ENCODE data around the gene TMC2. TPM values are rescaled to one million over a fixed set of nuclear protein-coding genes. Genes with fewer than 3 reads are reported as not detected.

TMC2 gene
- total RNA-seq, 1 experiment from 2014 or later, result not detected

DNA sequence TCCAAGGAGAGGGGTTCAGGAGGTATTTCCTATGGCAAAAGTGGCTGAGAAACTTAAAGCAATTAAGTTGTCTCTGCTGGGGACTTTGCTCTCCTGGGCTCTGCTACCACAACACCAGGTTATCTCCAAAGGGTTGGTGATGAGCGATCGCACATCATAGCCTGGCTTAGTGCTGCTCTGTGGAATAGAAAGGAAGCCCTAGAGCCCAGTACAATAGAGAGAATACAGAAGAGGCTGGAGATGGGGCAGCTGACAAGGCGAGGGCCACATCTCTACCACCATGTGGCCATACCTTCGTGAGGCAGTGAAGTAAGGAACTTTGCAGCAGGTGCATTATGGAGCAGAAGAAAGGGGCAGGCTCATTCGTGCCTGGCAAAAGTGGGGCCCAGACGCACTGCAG lies 8.6 kb upstream of the TMC2 start:
- H3K27ac ChIP-seq (ENCODE audit: low read length), result no peak overlapping the region
- H3K9me3 ChIP-seq (ENCODE audit: control insufficient read depth, insufficient read depth, low read depth, low read length), result no peaks in the 10 kb centered on the region
- BruUV-seq (replicated peaks), result no TSS peak
- in situ Hi-C loops (cut with HindIII; ENCODE audit: low pct_unique_long_range_greater_than_20kb, low sequenced_read_pairs), result no loop called here
- TF ChIP-seq CTCF (IDR thresholded peaks at IDR 0.05) (no peak), SIN3A (IDR thresholded peaks at IDR 0.05; ENCODE audit: borderline replicate concordance, insufficient read depth, low read depth, low read length) (no peak), POLR2AphosphoS5 (IDR thresholded peaks at IDR 0.05; ENCODE audit: low read depth, low read length) (no peak), TCF7L2 (IDR thresholded peaks at IDR 0.05; ENCODE audit: low read depth, low read length) (no peak), REST (IDR thresholded peaks at IDR 0.05; ENCODE audit: insufficient read depth in 1 of 2, low read depth in 2 of 2, low read length in 1 of 2) (no peak)
- POLR2A ChIA-PET, result interaction anchor here (0.6 kb wide), 1 partner anchor 175 kb away, joined by 5 read pairs; no protein-coding TSS in a partner anchor
- no peak overlapping the region for H3K4me3 ChIP-seq (ENCODE audit: low read depth in 2 of 2, low read length in 2 of 2)
- ATAC-seq (no peak), DNase-seq (ENCODE audit: low read depth, low spot score) (no peak)
- no peaks in the 10 kb centered on the region for H3K36me3 ChIP-seq (ENCODE audit: control insufficient read depth, insufficient read depth, low read length)
- intact Hi-C loops (cut with micrococcal nuclease; ENCODE audit: unreplicated experiment), result no loop called here
- H3K27me3 ChIP-seq (ENCODE audit: control insufficient read depth, insufficient read depth, low read length), result peaks cover 2% of the 10 kb centered on the region; the same call in 1 of the 2 replicates
- CTCF ChIA-PET, result no interaction called here
- H3K4me1 ChIP-seq (ENCODE audit: control insufficient read depth, insufficient read depth, low read length), result no peaks in the 10 kb centered on the region

DNA sequence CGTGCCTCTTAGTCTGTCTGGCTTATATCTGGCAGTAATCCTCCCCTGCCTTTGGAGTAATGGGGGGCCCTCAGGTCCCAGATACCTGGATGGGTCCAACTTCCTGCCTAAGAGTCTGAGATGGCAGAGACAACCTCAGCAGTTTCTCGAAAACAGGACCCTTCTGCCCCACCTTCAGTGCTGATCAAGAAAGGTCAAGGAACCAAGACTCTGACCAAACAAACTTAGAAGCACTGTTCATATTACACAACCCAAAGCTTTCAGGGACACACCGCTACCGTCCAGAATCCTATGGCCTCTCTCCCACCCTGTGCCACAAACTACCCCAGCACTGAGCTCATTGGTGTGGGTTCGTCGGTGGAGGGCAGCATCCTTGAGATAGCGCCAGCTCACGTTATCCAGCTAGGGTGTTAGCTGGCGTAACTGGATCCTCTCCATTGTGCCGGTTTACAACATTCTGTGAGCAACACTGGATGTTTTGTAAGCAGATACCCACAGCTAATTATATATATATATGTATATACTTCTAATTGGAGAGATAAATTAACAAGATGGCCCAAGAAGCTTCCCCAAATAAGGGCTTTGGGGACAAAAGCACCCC lies 7.6 kb upstream of the TMC2 start:
- POLR2A ChIA-PET, result interaction anchor here (0.6 to 0.8 kb wide), 2 partner anchors 64 to 115 kb away, joined by 3 to 4 read pairs; no protein-coding TSS in a partner anchor
- no peak overlapping the region for H3K27ac ChIP-seq (ENCODE audit: low read length)
- no peaks in the 10 kb centered on the region for H3K36me3 ChIP-seq (ENCODE audit: control insufficient read depth, insufficient read depth, low read length)
- in situ Hi-C loops (cut with HindIII; ENCODE audit: low pct_unique_long_range_greater_than_20kb, low sequenced_read_pairs) (no loop called here), intact Hi-C loops (cut with micrococcal nuclease; ENCODE audit: unreplicated experiment) (no loop called here)
- ATAC-seq (no peak), DNase-seq (ENCODE audit: low read depth, low spot score) (no peak)
- TF ChIP-seq SIN3A (IDR thresholded peaks at IDR 0.05; ENCODE audit: borderline replicate concordance, insufficient read depth, low read depth, low read length) (no peak), CTCF (IDR thresholded peaks at IDR 0.05) (no peak), REST (IDR thresholded peaks at IDR 0.05; ENCODE audit: insufficient read depth in 1 of 2, low read depth in 2 of 2, low read length in 1 of 2) (no peak), POLR2AphosphoS5 (IDR thresholded peaks at IDR 0.05; ENCODE audit: low read depth, low read length) (no peak), TCF7L2 (IDR thresholded peaks at IDR 0.05; ENCODE audit: low read depth, low read length) (no peak)
- H3K27me3 ChIP-seq (ENCODE audit: control insufficient read depth, insufficient read depth, low read length), result peaks cover 5% of the 10 kb centered on the region
- no TSS peak for BruUV-seq (replicated peaks)
- no peaks in the 10 kb centered on the region for H3K9me3 ChIP-seq (ENCODE audit: control insufficient read depth, insufficient read depth, low read depth, low read length)
- CTCF ChIA-PET, result no interaction called here
- H3K4me3 ChIP-seq (ENCODE audit: low read depth in 2 of 2, low read length in 2 of 2), result no peak overlapping the region
- no peaks in the 10 kb centered on the region for H3K4me1 ChIP-seq (ENCODE audit: control insufficient read depth, insufficient read depth, low read length)
